ENCODE data around the gene ETV3. TPM values are rescaled to one million over a fixed set of nuclear protein-coding genes. Genes with fewer than 3 reads are reported as not detected.

ETV3 gene
- total RNA-seq, 1 donor from 2014 or later, result 39.0 TPM

- Mint-ChIP-seq H3K27ac (ENCODE audit: unreplicated experiment) (no peak overlapping the region), H3K9me3 (ENCODE audit: unreplicated experiment) (peaks cover 11% of the 10 kb centered on the region), H3K4me1 (ENCODE audit: low read depth, unreplicated experiment) (peaks cover 8% of the 10 kb centered on the region), H3K36me3 (ENCODE audit: unreplicated experiment) (no peaks in the 10 kb centered on the region), H3K4me3 (ENCODE audit: unreplicated experiment) (no peak overlapping the region), H3K27me3 (ENCODE audit: unreplicated experiment) (peaks cover 9% of the 10 kb centered on the region)
- TF ChIP-seq CTCF (IDR thresholded peaks at IDR 0.05; ENCODE audit: partially characterized antibody, unreplicated experiment), result no peak
- DNase-seq, result no peak
Measured at GRCh38 chr1:157132616-157133167, 5.5 kb downstream of the ETV3 start.

GRCh38 chr1:157132111-157132510, 6.1 kb downstream of the ETV3 start:
- Mint-ChIP-seq H3K27me3 (ENCODE audit: unreplicated experiment) (peaks cover 3% of the 10 kb centered on the region), H3K9me3 (ENCODE audit: unreplicated experiment) (peaks cover 9% of the 10 kb centered on the region), H3K27ac (ENCODE audit: unreplicated experiment) (no peak overlapping the region), H3K4me1 (ENCODE audit: low read depth, unreplicated experiment) (peaks cover 8% of the 10 kb centered on the region), H3K4me3 (ENCODE audit: unreplicated experiment) (no peak overlapping the region), H3K36me3 (ENCODE audit: unreplicated experiment) (no peaks in the 10 kb centered on the region)
- TF ChIP-seq CTCF (IDR thresholded peaks at IDR 0.05; ENCODE audit: partially characterized antibody, unreplicated experiment), result no peak
- no peak for DNase-seq

- Mint-ChIP-seq H3K27me3 (ENCODE audit: unreplicated experiment) (no peaks in the 10 kb centered on the region), H3K36me3 (ENCODE audit: unreplicated experiment) (no peaks in the 10 kb centered on the region), H3K4me3 (ENCODE audit: unreplicated experiment) (no peak overlapping the region), H3K4me1 (ENCODE audit: low read depth, unreplicated experiment) (peaks cover 1% of the 10 kb centered on the region), H3K27ac (ENCODE audit: unreplicated experiment) (no peak overlapping the region), H3K9me3 (ENCODE audit: unreplicated experiment) (peaks cover 3% of the 10 kb centered on the region)
- TF ChIP-seq CTCF (IDR thresholded peaks at IDR 0.05; ENCODE audit: partially characterized antibody, unreplicated experiment), result no peak
- DNase-seq, result no peak
Measured at GRCh38 chr1:157131281-157131680, 6.9 kb downstream of the ETV3 start.

GRCh38 chr1:157124855-157125254, 13.3 kb downstream of the ETV3 start:
- Mint-ChIP-seq H3K4me1 (ENCODE audit: low read depth, unreplicated experiment) (peaks cover 2% of the 10 kb centered on the region), H3K27ac (ENCODE audit: unreplicated experiment) (no peak overlapping the region), H3K27me3 (ENCODE audit: unreplicated experiment) (no peaks in the 10 kb centered on the region), H3K4me3 (ENCODE audit: unreplicated experiment) (no peak overlapping the region), H3K36me3 (ENCODE audit: unreplicated experiment) (peaks cover 4% of the 10 kb centered on the region), H3K9me3 (ENCODE audit: unreplicated experiment) (no peaks in the 10 kb centered on the region)
- no peak for DNase-seq
- no peak for TF ChIP-seq CTCF (IDR thresholded peaks at IDR 0.05; ENCODE audit: partially characterized antibody, unreplicated experiment)

GRCh38 chr1:157119448-157119847, 18.7 kb downstream of the ETV3 start:
- Mint-ChIP-seq H3K36me3 (ENCODE audit: unreplicated experiment) (no peaks in the 10 kb centered on the region), H3K4me3 (ENCODE audit: unreplicated experiment) (no peak overlapping the region), H3K9me3 (ENCODE audit: unreplicated experiment) (peaks cover 8% of the 10 kb centered on the region), H3K27ac (ENCODE audit: unreplicated experiment) (no peak overlapping the region), H3K27me3 (ENCODE audit: unreplicated experiment) (peaks cover 17% of the 10 kb centered on the region), H3K4me1 (ENCODE audit: low read depth, unreplicated experiment) (peaks cover 26% of the 10 kb centered on the region)
- TF ChIP-seq CTCF (IDR thresholded peaks at IDR 0.05; ENCODE audit: partially characterized antibody, unreplicated experiment), result no peak
- DNase-seq, result no peak
